Common myeloid progenitor, CD34-positive (primary cell): ENCODE results near the gene TMED3.

Experiments used
- CTCF ChIA-PET: fragments of 350-600 bp; sonication (Branson Sonifier 250); formaldehyde crosslinking; loops from one replicate; lab custom pipeline; 2021; ENCODE audit warnings: antibody characterized with exemption; lab: Charles Lee
- POLR2A ChIA-PET: fragments of 350-600 bp; sonication (Branson Sonifier 250); formaldehyde crosslinking; loops from one replicate; lab custom pipeline; 2021; ENCODE audit warnings: antibody characterized with exemption; lab: Charles Lee
- DNase-seq, 3 donors: peaks; one replicate each; pipeline versions ENCODE4 v3.0.0 to v3.0.0-alpha.2; 2013
- H3K27ac ChIP-seq, 2 experiments: 1 replicate in 1 of 2; 2 replicates in 1 of 2; pipeline ENCODE4 v1.7.0; 2013; ENCODE audit warnings: inconsistent platforms in 2 of 2, low read length in 2 of 2, mild to moderate bottlenecking in 2 of 2, low read depth in 1 of 2, moderate library complexity in 1 of 2; ENCODE audit not compliant: severe bottlenecking in 2 of 2, insufficient read depth in 1 of 2, poor library complexity in 1 of 2
- H3K27me3 ChIP-seq, 5 experiments: replicated peaks in 2 of 5; 1 replicate in 3 of 5; 2 replicates in 2 of 5; pipeline versions ENCODE4 v1.6.1 to v1.7.0; 2013; ENCODE audit warnings: low read length in 4 of 5, mild to moderate bottlenecking in 2 of 5, moderate library complexity in 2 of 5, inconsistent platforms in 1 of 5; ENCODE audit not compliant: insufficient read depth in 5 of 5, control insufficient read depth in 4 of 5
- H3K36me3 ChIP-seq, 4 experiments: 1 replicate in 2 of 4; 2 replicates in 2 of 4; pipeline versions ENCODE4 v1.6.1 to v1.7.0; 2013; ENCODE audit warnings: low read length in 3 of 4, control low read depth in 1 of 4, mild to moderate bottlenecking in 1 of 4; ENCODE audit not compliant: control insufficient read depth in 4 of 4, insufficient read depth in 4 of 4
- H3K4me1 ChIP-seq, 4 experiments: 1 replicate in 3 of 4; 2 replicates in 1 of 4; pipeline versions ENCODE4 v1.6.1 to v1.7.1; 2013; ENCODE audit warnings: low read length in 3 of 4, mild to moderate bottlenecking in 3 of 4, control low read depth in 1 of 4, inconsistent platforms in 1 of 4, moderate library complexity in 1 of 4; ENCODE audit not compliant: control insufficient read depth in 4 of 4, insufficient read depth in 4 of 4; ENCODE audit errors: control extremely low read depth in 1 of 4
- H3K4me3 ChIP-seq, 7 experiments: 1 replicate in 4 of 7; 2 replicates in 3 of 7; pipeline versions ENCODE4 v1.5.1 to v1.7.0; 2013; ENCODE audit warnings: mild to moderate bottlenecking in 7 of 7, low read length in 6 of 7, moderate library complexity in 6 of 7, inconsistent platforms in 2 of 7, low read depth in 2 of 7, control low read depth in 1 of 7; ENCODE audit not compliant: insufficient read depth in 4 of 7, control insufficient read depth in 1 of 7; ENCODE audit errors: extremely low read depth in 1 of 7
- H3K9me3 ChIP-seq, 5 experiments: 1 replicate in 4 of 5; 2 replicates in 1 of 5; pipeline versions ENCODE4 v1.6.1 to v1.7.1; 2013; ENCODE audit warnings: low read length in 4 of 5, mild to moderate bottlenecking in 2 of 5, inconsistent platforms in 1 of 5, low read depth in 1 of 5, moderate library complexity in 1 of 5; ENCODE audit not compliant: control insufficient read depth in 4 of 5, insufficient read depth in 2 of 5; ENCODE audit errors: control extremely low read depth in 1 of 5
- WGBS: methylation state at CpG from one replicate; pipeline ENCODE4 v1.1.5; 2013; ENCODE audit not compliant: insufficient coverage; 5-methylcytosine and 5-hydroxymethylcytosine counted together

The TMED3 gene

GRCh38 chr15:79372428-79372827 is 61.5 kb downstream of the TMED3 start:
- no peak for DNase-seq
- CTCF ChIA-PET: interaction anchor here (1.2 kb wide), 2 partner anchors 8 to 9 kb away, joined by 3 to 5 read pairs; no protein-coding TSS in a partner anchor
- WGBS: no CpG with 5 or more reads among the region's 2 CpGs

More at GRCh38 chr15:79372428-79372827, 61.5 kb downstream of the TMED3 start:
- no peaks in the 10 kb centered on the region for H3K36me3 ChIP-seq
- H3K27ac ChIP-seq: no peak overlapping the region
- H3K4me3 ChIP-seq: no peak overlapping the region
- H3K27me3 ChIP-seq: no peaks in the 10 kb centered on the region
- no peaks in the 10 kb centered on the region for H3K9me3 ChIP-seq
- POLR2A ChIA-PET: no interaction called here
- no peaks in the 10 kb centered on the region for H3K4me1 ChIP-seq
